ENCODE results near the gene DCAF6.

The DCAF6 gene

GRCh38 chr1:167904652-167905130 is 31.8 kb upstream of the DCAF6 start:
- no peak for DNase-seq (ENCODE audit: extremely low spot score)
- ChIA-PET CTCF (no interaction called here), POLR2A (interaction anchor here (1.3 kb wide), 1 partner anchor 31 kb away, joined by 8 read pairs; the partner anchor contains the start of gene DCAF6)
- TF ChIP-seq L3MBTL2 (conservative IDR thresholded peaks at IDR 0.05) (no peak), ZNF384 (IDR thresholded peaks at IDR 0.05) (no peak), NFRKB (IDR thresholded peaks at IDR 0.05) (no peak), ELF4 (IDR thresholded peaks at IDR 0.05) (no peak), SP1 (IDR thresholded peaks at IDR 0.05) (no peak), CTBP1 (IDR thresholded peaks at IDR 0.05; ENCODE audit: borderline replicate concordance) (no peak), ARNT (IDR thresholded peaks at IDR 0.05) (no peak)

GRCh38 chr1:167905182-167905581 is 31.3 kb upstream of the DCAF6 start:
- TF ChIP-seq FOXA1 (IDR thresholded peaks at IDR 0.05) (no peak), LEF1 (IDR thresholded peaks at IDR 0.05; ENCODE audit: borderline replicate concordance) (no peak), ZNF384 (IDR thresholded peaks at IDR 0.05) (no peak), HDGF (IDR thresholded peaks at IDR 0.05; ENCODE audit: borderline replicate concordance) (no peak), CTBP1 (IDR thresholded peaks at IDR 0.05; ENCODE audit: borderline replicate concordance) (no peak), L3MBTL2 (conservative IDR thresholded peaks at IDR 0.05) (no peak), NFRKB (IDR thresholded peaks at IDR 0.05) (no peak), PKNOX1 (IDR thresholded peaks at IDR 0.05) (no peak), SUZ12 (IDR thresholded peaks at IDR 0.05) (no peak), BHLHE40 (IDR thresholded peaks at IDR 0.05; ENCODE audit: borderline replicate concordance) (no peak), TARDBP (IDR thresholded peaks at IDR 0.05) (no peak), FOXK2 (IDR thresholded peaks at IDR 0.05) (no peak)
- no peak for DNase-seq (ENCODE audit: extremely low spot score)
- POLR2A ChIA-PET = interaction anchor here (1.3 kb wide), 1 partner anchor 31 kb away, joined by 8 read pairs; the partner anchor contains the start of gene DCAF6
- CTCF ChIA-PET = no interaction called here

DNA sequence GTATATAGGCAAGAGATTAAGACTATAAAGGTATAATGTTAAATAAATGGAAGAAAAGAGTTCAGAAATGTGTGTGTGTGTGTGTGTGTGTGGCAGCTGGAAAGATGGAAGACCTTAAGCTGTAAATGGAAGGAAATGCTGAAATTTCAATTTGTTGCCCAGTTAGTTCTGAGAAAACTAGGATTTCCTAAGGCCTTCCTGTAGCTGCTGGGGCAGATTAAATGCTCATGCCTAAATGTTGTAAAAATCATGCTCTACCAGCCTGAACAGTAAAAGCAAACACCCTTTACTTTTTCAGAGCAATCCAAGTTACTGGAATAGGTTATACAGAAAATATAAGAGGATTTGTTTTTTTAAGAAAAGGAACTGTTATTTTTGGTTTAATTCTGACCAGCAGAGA is 30.8 kb upstream of the DCAF6 start:
- DNase-seq (ENCODE audit: extremely low spot score) = no peak
- ChIA-PET CTCF (no interaction called here), POLR2A (no interaction called here)
- TF ChIP-seq FOXK2 (IDR thresholded peaks at IDR 0.05) (no peak), ELF4 (IDR thresholded peaks at IDR 0.05) (no peak), PKNOX1 (IDR thresholded peaks at IDR 0.05) (no peak), FOXA1 (IDR thresholded peaks at IDR 0.05) (no peak), TARDBP (IDR thresholded peaks at IDR 0.05) (no peak)

DNA sequence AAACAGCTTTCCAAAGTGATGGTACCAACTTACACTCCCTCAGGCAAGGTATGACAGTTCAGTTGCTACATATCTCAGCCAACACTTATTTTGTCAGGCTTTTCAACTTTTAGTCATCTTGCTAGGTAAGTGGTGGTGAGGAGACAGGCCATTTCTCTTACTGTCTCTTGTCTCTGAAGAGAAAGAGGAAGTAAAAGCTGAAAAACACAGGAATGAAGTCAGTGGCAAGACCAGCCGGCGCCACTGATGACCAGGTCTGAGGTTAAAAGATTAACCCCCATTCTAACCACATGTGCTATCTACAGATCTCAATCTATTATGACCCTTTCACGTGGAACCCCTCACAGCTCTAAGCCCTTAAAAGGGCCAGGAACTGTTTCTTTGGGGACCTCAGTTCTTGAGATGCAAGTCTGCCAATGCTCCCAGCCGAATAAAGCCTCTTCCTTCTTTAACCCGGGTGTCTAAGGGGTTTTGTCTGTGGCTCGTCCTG is 26.7 kb upstream of the DCAF6 start:
- CTCF ChIA-PET = no interaction called here
- no peak for DNase-seq (ENCODE audit: extremely low spot score)
- POLR2A ChIA-PET = no interaction called here
- TF ChIP-seq BHLHE40 (IDR thresholded peaks at IDR 0.05; ENCODE audit: borderline replicate concordance) = no peak
- TF ChIP-seq SP1 (IDR thresholded peaks at IDR 0.05) = no peak
- TF ChIP-seq CTBP1 (IDR thresholded peaks at IDR 0.05; ENCODE audit: borderline replicate concordance) = no peak
- no peak for TF ChIP-seq ELF4 (IDR thresholded peaks at IDR 0.05)
- no peak for TF ChIP-seq FOXA1 (IDR thresholded peaks at IDR 0.05)
- no peak for TF ChIP-seq SUZ12 (IDR thresholded peaks at IDR 0.05)
- TF ChIP-seq PKNOX1 (IDR thresholded peaks at IDR 0.05) = no peak
- TF ChIP-seq L3MBTL2 (conservative IDR thresholded peaks at IDR 0.05) = no peak
- no peak for TF ChIP-seq HDGF (IDR thresholded peaks at IDR 0.05; ENCODE audit: borderline replicate concordance)
- no peak for TF ChIP-seq FOXK2 (IDR thresholded peaks at IDR 0.05)
- no peak for TF ChIP-seq ARNT (IDR thresholded peaks at IDR 0.05)
- no peak for TF ChIP-seq ZNF384 (IDR thresholded peaks at IDR 0.05)
- no peak for TF ChIP-seq TARDBP (IDR thresholded peaks at IDR 0.05)
- no peak for TF ChIP-seq FOXM1 (IDR thresholded peaks at IDR 0.05; ENCODE audit: borderline replicate concordance)
- TF ChIP-seq LEF1 (IDR thresholded peaks at IDR 0.05; ENCODE audit: borderline replicate concordance) = no peak

GRCh38 chr1:167910530-167910929 is 26.0 kb upstream of the DCAF6 start:
- TF ChIP-seq HDGF (IDR thresholded peaks at IDR 0.05; ENCODE audit: borderline replicate concordance) = no peak
- TF ChIP-seq PKNOX1 (IDR thresholded peaks at IDR 0.05) = no peak
- no peak for TF ChIP-seq FOXM1 (IDR thresholded peaks at IDR 0.05; ENCODE audit: borderline replicate concordance)
- TF ChIP-seq ELF4 (IDR thresholded peaks at IDR 0.05) = no peak
- TF ChIP-seq FOXA1 (IDR thresholded peaks at IDR 0.05) = no peak
- TF ChIP-seq TARDBP (IDR thresholded peaks at IDR 0.05) = no peak
- no peak for TF ChIP-seq SP1 (IDR thresholded peaks at IDR 0.05)
- TF ChIP-seq SUZ12 (IDR thresholded peaks at IDR 0.05) = no peak
- no peak for TF ChIP-seq BHLHE40 (IDR thresholded peaks at IDR 0.05; ENCODE audit: borderline replicate concordance)
- no peak for TF ChIP-seq L3MBTL2 (conservative IDR thresholded peaks at IDR 0.05)
- no peak for TF ChIP-seq FOXK2 (IDR thresholded peaks at IDR 0.05)
- TF ChIP-seq ARNT (IDR thresholded peaks at IDR 0.05) = no peak
- no peak for TF ChIP-seq LEF1 (IDR thresholded peaks at IDR 0.05; ENCODE audit: borderline replicate concordance)
- TF ChIP-seq CTBP1 (IDR thresholded peaks at IDR 0.05; ENCODE audit: borderline replicate concordance) = no peak
- no peak for DNase-seq (ENCODE audit: extremely low spot score)
- ChIA-PET CTCF (interaction anchor here (0.9 kb wide), 1 partner anchor 172 kb away, joined by 3 read pairs; no protein-coding TSS in a partner anchor), POLR2A (no interaction called here)

DNA sequence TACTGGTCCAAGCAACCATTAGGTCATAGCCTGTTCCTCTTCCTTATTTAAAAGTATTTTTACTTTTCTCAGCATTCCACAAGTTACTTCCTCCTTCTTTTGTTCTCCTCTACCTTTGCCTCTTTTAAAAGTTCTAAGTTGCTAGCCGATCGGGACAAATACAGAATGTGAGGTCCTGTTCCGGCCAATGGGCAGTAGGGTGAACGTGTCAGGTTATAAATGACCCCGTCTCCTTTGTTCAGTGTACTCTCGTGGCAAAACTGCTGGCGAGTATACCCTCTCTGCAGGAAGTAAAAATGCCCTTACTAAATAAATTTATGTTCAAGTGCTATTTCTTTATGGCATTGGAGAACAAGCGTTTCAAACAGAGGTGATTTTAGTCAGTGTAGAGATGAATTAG is 25.1 kb upstream of the DCAF6 start:
- no peak for DNase-seq (ENCODE audit: extremely low spot score)
- ChIA-PET POLR2A (no interaction called here), CTCF (no interaction called here)
- TF ChIP-seq FOXA1 (IDR thresholded peaks at IDR 0.05) (no peak), LEF1 (IDR thresholded peaks at IDR 0.05; ENCODE audit: borderline replicate concordance) (no peak), PKNOX1 (IDR thresholded peaks at IDR 0.05) (no peak), SP1 (IDR thresholded peaks at IDR 0.05) (no peak), FOXK2 (IDR thresholded peaks at IDR 0.05) (no peak), ELF4 (IDR thresholded peaks at IDR 0.05) (no peak), ARNT (IDR thresholded peaks at IDR 0.05) (no peak), SUZ12 (IDR thresholded peaks at IDR 0.05) (no peak), FOXM1 (IDR thresholded peaks at IDR 0.05; ENCODE audit: borderline replicate concordance) (no peak), TARDBP (IDR thresholded peaks at IDR 0.05) (no peak), BHLHE40 (IDR thresholded peaks at IDR 0.05; ENCODE audit: borderline replicate concordance) (no peak), HDGF (IDR thresholded peaks at IDR 0.05; ENCODE audit: borderline replicate concordance) (no peak), ZNF384 (IDR thresholded peaks at IDR 0.05) (no peak)

All from HEK293T (cell line).